ENCODE measurements around the gene ACTG2. TPM values are rescaled to one million over a fixed set of nuclear protein-coding genes. Genes with fewer than 3 reads are reported as not detected.
"Not testable (repeated sequence)": the region's sequence is repeated elsewhere in the genome, so short reads cannot be mapped to it uniquely, and the experiment has no call there.

Gene ACTG2
- total RNA-seq, 1 experiment from 2014 or later = not detected

DNA sequence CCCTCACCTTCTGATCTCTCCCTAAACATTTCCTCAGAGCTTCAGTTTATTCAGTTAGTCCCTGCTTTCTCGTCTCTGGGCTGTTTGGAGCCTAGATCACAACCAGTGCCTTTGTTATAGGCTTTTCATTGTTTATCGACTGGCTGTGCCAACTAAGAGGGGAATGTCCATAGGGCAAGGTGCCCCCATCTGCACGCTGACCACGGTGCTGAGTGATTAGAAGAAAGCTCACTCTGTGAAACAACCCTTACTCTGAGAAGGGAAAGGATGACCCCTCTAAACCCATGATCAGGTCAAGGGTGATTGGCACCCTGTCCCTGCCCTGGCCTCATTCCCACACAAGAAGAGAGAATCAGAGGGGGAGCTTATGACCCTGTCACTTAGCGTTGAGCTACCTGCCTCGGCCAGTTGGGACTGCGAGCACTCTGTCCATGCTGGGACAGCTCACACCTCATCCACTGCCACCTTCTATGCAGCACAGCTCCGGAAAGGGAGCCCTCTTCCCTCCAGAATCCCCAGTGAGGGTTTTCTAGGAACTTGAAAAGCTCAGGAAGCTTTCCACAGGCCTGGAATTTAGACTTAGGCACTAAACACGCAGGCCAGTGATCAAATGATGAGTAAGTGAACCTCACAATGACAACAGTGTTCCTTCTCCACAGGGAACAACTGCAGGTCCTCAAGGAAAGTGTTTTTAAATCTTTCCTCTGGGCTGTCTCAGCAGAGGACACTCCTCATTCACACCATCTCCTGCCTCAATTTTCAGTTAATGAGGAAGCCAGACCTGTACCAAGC is 2.3 kb upstream of the ACTG2 start:
- no peak for DNase-seq (ENCODE audit: low spot score)
- in situ Hi-C loops (cut with HindIII; ENCODE audit: low sequenced_read_pairs) = no loop called here

DNA sequence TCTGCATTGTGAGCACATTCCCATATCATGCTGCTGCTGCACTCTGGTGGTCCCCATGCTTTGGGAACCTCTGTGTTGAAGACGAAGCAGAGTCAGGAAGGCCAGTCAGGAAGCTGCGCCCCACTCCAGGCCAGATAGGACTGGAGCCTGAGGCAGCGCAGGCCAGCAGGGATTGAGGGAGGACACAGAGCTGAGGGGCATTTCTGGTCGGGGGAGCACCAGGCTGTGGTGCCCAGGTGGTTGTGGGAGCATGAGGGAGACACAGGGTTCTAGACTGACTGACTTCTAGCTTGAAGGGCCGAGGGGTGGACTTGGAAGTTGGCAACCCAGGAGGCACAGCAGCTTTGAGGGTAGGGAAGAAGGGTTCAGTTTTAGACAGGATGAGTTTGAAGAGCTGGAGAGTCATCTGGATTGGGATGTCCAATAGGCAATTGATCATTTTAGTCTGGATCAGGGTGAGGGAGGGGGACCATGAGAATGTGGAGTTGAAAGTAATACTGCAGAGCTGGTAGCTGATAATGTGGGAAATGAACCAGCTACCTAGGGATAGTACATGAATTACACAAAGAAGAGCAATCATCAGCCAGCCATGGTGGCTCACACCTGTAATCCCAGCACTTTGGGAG is 1.4 kb upstream of the ACTG2 start:
- DNase-seq (ENCODE audit: low spot score) = no peak
- in situ Hi-C loops (cut with HindIII; ENCODE audit: low sequenced_read_pairs) = no loop called here

DNA sequence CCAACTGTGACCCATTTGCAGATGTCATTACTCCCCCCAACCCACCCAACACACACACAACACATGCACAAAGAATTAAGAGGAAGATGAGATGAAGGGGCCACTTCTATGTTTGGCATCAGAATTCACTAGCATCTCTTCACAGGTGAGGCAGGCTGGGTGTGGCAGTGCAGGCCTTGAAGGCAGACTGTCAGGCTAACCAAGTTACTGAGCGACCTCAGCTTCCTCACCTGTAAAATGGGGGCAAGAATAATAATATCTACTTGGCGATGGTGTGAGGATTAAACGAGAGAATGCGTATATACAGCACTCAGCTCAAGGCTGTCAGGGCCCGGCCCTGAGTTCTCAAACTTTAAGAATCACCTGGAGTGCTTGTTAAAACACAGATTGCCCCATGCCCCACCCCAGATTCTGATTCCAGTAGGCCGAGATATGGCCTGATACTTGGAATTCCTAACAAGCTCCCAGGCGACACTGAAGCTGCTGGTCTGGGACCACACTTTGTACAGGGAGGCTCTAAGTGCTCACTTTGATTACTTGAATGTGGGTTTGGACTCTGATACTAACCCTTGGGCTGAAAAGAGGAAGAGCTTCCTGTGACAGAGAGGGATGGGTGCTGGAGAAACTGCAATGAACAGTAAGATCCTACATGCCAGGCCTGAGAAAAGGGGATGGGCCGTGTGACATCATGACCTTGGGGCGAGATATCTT is 1.1 kb downstream of the ACTG2 start:
- in situ Hi-C loops (cut with HindIII; ENCODE audit: low sequenced_read_pairs) = no loop called here
- no peak for DNase-seq (ENCODE audit: low spot score)

DNA sequence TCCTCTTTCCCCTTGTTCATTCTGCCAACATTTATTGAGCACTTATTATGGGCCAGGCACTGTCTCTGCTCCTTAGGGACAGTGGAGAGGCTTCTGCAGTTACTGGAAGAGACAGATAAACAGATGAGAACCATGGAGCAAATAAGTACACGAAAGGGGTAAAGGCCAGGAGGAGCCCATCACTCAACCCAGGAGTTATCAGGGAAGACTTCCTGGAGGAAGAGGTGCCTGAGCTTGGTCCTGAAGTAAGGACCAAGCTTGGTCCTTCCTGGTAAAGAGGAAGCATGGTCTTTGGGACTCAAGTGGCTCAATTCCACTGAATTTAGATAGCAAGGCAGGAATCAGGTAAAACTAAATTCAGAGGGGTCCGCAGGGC is 1.7 kb downstream of the ACTG2 start:
- no peak for DNase-seq (ENCODE audit: low spot score)

DNA sequence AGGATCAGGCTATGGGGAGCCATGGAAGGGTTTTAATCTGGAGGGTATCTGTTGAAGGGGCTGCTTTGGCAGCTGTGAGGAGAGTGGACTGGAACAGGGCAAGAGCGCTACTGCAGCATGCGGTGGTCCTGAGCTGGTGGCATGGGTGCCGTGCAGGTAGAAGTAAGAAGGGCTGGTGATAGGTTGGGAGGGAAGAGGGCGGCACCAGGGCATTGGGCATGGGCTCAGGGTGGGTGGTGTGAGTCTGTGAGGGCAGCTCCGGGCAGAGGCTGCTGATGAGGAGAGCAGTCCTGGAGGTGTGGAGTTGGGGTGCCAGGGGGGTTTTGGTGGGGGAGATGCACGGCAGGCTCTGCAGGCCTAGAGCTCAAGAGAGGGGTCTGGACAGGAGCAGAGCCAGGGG is 2.1 kb downstream of the ACTG2 start:
- in situ Hi-C loops (cut with HindIII; ENCODE audit: low sequenced_read_pairs) = no loop called here
- no peak for DNase-seq (ENCODE audit: low spot score)

More for the DNA sequence above, 1.7 kb downstream of the ACTG2 start:
- in situ Hi-C loops (cut with HindIII; ENCODE audit: low sequenced_read_pairs) = no loop called here

DNA sequence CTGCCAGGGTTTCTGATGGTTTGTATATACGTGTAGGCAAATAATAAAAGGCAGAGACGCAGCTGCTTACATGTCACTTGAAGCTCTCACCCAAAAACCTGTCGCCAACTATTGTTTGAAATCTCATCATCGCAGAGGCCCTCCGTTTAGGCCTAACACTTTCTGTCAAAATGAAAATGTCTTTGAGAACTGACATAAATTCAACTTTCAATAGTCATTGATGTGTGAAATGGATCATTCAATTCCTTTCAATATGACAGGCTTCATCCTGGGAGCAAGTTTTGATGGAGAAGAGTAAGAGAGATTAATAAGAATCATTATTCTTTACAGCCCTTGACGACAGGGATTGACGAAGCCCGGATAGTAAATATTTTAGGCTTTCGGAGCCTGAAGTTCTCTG is 2.7 kb downstream of the ACTG2 start:
- DNase-seq (ENCODE audit: low spot score) = no peak
- in situ Hi-C loops (cut with HindIII; ENCODE audit: low sequenced_read_pairs) = no loop called here

DNA sequence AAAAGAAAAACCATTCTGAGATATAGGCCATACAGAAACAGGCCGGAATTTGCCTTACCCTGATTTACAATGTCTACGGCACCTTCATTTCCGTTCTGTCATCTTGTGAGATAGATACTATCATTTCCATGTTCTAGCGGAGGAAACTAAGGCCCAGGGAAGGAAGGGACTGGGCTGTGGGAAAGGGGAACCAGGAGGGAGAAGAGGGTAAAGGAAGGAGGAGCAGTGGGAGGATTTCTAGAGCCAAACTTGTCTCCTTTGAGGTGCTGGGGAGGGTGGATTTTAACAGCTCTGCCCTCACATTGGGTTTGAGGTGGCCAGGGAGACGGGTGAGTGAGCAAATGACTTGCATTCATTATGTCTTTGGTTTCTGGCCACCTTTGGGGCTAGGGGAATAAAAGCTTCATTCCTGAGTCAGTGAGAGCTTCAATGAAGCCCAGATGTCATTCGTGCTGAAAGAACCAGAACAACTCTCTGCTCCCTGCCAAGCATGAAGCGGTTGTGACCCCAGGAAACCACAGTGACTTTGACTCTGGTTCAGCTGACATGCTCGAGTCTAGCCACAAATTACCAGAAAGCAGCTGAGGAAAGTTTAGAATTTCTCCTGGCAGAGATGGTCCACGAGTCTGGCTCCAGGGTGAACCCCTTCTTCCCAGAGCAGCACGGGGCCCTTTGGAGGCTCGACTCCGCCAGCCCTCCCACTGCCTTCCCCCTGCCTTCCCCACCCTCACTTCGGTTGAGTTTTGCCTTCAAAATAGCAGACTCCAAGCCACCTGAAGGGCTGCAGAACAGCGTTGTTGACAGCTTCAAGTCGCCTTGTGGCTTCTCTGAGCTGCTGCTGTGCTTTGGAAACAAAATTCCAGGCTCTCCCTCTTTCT is 3.8 kb downstream of the ACTG2 start:
- in situ Hi-C loops (cut with HindIII; ENCODE audit: low sequenced_read_pairs) = no loop called here

DNA sequence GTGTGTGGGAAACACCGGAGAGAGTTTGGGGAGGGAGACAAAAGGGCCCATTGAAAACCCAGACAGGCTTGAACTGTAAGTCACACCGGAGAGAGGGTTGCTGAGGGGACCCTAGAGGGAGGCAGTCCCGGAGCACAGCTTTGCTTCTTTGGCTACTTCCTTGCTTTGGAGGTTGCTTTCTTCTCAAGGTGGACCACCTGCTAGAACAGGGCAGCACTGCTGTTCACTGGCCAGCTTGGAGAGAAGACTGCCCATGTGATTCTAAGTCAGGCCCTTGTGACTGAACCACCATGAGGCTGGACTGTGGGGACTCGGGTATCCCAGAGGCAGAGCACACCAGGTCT is 4.4 kb downstream of the ACTG2 start:
- in situ Hi-C loops (cut with HindIII; ENCODE audit: low sequenced_read_pairs) = no loop called here
- DNase-seq (ENCODE audit: low spot score) = no peak

More for the DNA sequence above, 3.8 kb downstream of the ACTG2 start:
- no peak for DNase-seq (ENCODE audit: low spot score)

DNA sequence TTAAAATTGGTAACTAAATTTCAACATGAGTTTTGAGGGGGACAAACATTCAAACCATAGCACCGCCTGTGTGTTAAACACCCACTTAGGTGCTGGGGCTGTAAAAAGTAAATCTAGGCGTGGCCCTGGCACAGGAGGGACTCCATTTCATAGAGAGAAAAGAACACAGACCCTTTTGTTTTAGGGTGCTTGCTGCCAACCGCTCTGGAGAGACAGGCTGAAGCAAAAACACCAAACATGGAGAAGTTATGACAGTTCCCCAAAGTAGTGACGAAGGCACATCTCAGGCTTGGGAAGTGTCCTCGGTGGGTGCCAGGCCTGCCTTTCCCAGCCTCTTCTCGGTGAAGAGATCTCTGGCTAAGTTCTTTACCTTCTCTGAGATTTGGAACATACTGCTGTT is 5.1 kb downstream of the ACTG2 start:
- in situ Hi-C loops (cut with HindIII; ENCODE audit: low sequenced_read_pairs) = no loop called here
- no peak for DNase-seq (ENCODE audit: low spot score)

DNA sequence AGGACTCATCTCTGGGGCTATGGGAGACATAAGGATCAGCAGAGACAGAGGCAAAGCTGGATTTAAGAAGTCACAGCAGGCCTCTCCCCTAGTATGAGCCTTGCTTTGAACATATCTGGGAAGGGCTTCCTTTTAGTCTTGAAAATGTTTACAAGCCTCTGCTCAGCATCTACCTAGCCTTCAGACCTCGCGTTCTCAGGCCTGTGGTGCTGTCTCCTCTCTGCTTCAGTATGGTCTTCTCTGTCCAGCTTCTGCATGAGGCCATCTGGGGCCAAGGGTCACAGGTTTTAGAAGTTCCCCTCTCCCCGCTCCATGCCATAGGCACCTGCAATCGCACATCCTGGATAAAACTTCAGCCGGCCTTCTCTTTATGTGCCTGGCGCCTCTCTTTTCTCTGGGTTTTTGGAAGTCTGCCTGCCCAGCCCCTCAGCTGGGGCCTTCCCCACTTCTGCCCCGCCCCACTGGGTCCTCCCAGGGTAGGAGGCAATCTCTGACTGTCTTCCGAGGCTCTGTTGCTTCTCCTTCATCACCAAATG is 7.1 kb downstream of the ACTG2 start:
- DNase-seq (ENCODE audit: low spot score) = no peak
- in situ Hi-C loops (cut with HindIII; ENCODE audit: low sequenced_read_pairs) = no loop called here

DNA sequence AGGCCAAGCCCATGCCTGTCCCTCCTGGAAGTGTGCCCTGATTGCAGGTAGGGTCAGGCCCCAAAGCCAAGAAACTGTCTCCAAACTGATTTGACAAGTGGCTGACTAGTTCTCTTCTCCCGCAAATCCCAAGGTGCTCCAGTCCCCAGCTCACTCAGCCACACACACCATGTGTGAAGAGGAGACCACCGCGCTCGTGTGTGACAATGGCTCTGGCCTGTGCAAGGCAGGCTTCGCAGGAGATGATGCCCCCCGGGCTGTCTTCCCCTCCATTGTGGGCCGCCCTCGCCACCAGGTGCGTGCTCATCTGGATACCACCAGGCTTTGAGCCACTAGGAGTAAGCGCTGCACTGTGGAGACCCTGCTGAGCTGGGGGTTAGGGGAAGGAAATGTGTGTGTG is 8.3 kb downstream of the ACTG2 start:
- in situ Hi-C loops (cut with HindIII; ENCODE audit: low sequenced_read_pairs) = no loop called here
- DNase-seq (ENCODE audit: low spot score) = no peak

DNA sequence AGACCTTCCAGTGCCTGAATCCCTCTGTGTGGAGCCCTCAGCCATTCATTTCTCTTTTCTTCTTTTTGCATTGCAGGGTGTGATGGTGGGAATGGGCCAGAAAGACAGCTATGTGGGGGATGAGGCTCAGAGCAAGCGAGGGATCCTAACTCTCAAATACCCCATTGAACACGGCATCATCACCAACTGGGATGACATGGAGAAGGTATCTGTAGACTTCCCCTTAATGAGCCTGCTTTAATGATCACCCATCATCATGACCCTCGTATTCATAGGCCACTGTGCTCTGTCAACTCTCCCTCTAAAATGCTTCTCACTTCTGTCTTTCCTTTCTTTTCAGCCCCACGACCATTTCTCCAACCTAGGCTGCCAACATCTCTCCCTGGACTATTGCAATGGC is 9.5 kb downstream of the ACTG2 start:
- in situ Hi-C loops (cut with HindIII; ENCODE audit: low sequenced_read_pairs) = no loop called here
- no peak for DNase-seq (ENCODE audit: low spot score)

DNA sequence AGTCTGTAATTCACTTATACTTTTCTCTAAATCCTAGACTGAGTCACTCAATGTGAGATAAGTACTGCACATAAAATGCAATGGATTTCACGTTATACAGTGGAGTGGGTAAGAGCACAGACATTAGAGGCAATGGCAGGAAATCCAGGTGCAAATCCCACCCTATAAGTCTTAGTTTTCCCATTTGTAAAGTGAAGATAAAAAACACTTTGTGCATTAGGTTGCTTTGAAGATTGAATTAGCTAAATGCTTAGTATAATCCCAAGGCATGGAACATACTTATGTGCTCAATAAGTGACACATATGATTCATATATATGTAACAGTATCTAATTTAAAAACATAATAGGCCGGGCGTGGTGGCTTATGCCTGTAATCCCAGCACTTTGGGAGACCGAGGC is 10.5 kb downstream of the ACTG2 start:
- in situ Hi-C loops (cut with HindIII; ENCODE audit: low sequenced_read_pairs) = no loop called here
- DNase-seq (ENCODE audit: low spot score) = no peak

DNA sequence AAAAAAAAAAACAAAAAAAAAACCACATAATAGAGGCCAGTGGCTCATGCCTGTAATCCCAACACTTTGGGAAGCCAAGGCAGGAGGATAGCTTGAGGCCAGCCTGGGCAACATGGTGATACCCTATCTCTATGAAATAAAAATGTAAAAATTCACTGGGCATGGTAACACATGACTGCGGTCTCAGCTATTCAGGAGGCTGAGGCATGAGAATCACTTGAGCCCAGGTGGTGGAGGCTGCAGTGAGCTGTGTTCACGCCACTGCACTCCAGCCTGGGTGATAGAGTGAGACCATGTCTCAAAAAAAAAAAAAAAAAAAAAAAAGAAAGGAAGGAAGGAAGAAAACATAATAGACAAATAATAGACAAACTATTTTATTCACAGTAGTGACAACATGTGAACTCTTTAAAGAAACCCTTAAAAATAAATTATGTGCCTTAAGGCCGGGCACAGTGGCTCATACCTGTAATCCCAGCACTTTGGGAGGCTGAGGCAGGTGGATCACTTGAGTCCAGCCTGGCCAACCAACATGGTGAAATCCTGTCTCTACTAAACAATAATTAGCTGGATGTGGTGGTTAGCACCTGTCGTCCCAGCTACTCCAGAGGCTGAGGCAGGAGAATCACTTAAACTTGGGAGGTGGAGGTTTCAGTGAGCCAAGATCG is 11.3 kb downstream of the ACTG2 start:
- DNase-seq (ENCODE audit: low spot score); in situ Hi-C loops (cut with HindIII; ENCODE audit: low sequenced_read_pairs): not testable (repeated sequence)

DNA sequence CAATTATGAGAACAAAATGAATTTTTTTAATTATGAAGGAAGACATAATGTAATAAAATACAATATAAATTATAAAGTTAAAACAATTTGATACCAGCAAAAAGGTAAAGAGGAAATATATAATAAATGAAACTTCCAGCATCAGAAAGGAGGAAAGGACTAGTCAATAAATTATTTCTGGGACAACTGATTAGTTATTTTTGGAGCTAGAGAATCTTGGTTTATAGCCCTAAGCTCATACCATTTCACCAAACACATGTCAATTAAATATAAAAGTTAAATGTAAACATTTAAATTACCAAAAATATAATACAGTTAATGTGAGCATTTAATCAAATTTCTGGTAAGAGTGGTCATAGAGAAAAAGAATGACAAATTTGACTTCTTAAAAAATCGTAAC is 12.1 kb downstream of the ACTG2 start:
- in situ Hi-C loops (cut with HindIII; ENCODE audit: low sequenced_read_pairs) = no loop called here
- DNase-seq (ENCODE audit: low spot score) = no peak

DNA sequence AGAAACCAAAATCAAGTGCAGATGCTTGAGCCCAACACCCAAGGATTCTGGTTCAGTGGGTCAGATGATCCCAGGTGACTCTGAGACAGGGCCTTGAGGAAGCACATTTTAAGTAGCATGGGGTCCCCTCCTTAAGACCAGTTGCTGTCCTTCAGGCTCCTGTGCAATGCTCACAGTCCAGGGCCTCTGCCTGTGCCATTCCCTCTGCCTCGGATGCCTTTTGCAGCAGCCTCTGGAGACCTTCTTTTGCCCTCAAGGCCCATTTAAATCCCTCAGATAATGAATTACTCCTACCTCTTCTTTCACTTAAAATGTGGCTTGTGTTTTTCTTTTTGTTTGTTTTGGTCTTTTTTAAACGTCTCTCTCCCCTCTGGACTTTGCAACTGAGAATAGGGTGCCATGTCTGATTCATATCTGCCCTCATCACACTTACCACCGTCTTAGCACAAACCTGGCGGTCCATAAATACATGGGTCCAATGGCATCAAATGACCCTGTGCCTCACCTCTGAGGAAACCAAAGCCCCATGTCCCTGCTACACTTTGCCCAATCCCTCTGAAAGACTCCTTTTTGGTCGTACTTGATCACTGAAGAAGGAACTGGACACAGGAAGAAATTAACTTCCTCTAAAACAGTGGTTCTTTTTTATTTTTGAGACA is 14.2 kb downstream of the ACTG2 start:
- no peak for DNase-seq (ENCODE audit: low spot score)
- in situ Hi-C loops (cut with HindIII; ENCODE audit: low sequenced_read_pairs) = no loop called here

DNA sequence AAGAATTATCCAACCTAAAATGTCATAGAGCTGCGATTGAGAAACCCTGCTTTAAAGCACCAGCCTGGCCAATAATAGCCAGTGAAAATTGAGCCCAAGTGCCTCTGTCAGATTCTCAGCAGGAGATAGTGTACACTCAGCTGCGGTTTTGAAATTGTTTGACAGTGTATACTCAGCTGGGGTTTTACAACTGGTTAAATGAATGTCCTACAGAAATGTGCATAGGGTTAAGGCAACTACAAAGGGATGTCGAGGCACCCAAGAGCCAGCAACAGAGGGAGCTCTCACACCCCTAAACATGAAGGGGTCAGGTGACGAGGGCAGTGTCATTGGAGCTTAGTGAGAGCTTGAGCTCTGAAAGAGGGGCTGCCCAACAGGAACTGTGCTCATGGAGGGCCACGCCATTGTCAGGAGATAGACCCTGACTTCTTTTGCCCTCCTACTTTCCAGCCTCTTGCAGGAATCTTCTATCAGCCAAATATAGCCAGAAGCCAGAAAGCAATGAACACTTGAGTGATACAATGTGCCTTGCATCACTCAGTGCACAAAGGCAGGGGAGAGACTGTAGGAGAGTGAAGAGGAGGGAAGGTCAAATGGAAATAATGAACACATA is 15.1 kb downstream of the ACTG2 start:
- peak; percentile 23 for DNase-seq (ENCODE audit: low spot score)
- in situ Hi-C loops (cut with HindIII; ENCODE audit: low sequenced_read_pairs) = no loop called here
